ENCODE data around the gene SIRT2.
"Not testable (repeated sequence)": the region's sequence is repeated elsewhere in the genome, so short reads cannot be mapped to it uniquely, and the experiment has no call there.

SIRT2 gene

GRCh38 chr19:38842439-38843174 lies 56.8 kb downstream of the SIRT2 start:
- DNase-seq = peak; percentile 25

- DNase-seq = no peak
Observed at GRCh38 chr19:38841787-38842438, 57.5 kb downstream of the SIRT2 start.

- no peak for DNase-seq
Observed at GRCh38 chr19:38841180-38841766, 58.1 kb downstream of the SIRT2 start.

- no peak for DNase-seq
Observed at GRCh38 chr19:38840583-38840968, 58.8 kb downstream of the SIRT2 start.

DNA sequence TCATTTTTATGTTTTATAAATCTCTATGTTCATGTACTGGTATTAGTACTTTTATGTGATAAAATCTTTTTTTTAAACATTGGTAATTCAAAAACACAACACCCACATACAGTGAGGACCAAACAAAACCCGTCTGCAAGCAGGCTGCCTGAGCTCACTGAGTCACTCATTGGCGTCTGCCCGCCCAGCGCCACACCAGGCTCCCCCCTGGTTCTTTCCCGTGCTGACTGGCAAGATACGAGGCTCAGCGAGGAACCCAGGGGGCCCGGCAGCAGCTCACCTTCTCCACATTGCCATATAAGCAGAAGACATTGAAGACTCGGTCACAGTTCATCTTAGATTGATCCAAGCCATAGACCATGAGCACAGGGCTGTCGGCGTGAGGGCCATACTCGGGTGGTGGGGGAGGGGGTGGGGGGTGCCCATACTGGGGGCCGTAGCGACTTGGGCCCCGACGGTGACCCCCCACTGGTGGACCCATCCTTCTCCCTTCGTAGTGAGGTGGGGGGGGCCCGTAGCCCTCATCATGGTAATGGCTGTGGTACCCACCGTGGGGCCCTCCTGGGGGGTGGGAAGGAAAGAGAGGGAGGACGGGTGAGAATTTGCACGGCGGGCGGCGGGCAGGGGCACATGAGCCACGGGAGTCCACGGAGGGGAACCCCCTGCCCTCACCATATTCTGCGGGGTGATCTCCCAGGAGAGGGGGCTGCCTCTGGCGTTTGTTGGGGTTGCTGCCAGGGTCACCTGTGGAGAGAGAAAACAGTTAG lies 59.4 kb downstream of the SIRT2 start:
- no peak for DNase-seq

DNA sequence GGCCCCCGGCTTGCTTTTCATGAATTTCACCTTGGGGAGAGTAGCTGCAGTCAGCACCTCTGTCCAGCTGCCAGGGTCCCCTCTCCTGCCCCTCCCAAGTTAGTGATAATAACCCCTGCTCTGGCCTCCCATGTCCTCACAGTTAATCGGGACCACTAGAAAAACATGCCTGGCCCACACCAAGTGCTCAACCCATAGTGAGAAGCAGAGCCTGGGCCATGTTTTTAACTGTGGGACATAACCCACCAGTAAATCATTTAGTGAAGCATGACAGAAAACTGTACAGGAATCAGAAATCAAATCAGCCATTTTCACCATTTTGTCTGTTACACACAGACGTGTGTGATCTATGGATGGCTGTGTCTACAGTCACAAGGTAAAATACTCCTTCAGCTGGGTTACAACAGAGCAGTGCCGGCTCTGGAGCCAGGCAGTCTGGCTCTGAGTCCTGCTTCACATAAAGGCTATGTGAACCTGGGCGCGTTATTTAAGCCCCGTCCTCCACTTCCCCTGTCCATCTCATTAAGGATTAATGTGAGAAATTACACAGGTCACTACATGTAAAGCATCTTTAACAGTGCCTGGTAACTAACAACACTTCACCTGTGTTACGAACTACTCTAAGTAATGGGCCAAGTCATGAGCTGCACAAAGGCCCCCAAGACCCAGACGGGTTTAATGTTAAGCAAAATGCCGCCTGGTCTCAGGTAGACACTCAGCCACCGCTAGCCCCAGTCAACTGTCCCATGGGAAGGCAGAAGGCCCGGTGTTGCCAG lies 60.2 kb downstream of the SIRT2 start:
- DNase-seq = no peak

- DNase-seq = peak; percentile 55
Observed at GRCh38 chr19:38838208-38838985, 61.0 kb downstream of the SIRT2 start.

GRCh38 chr19:38837656-38838121 lies 61.7 kb downstream of the SIRT2 start:
- no peak for DNase-seq

- no peak for DNase-seq
Observed at GRCh38 chr19:38836983-38837626, 62.3 kb downstream of the SIRT2 start.

DNA sequence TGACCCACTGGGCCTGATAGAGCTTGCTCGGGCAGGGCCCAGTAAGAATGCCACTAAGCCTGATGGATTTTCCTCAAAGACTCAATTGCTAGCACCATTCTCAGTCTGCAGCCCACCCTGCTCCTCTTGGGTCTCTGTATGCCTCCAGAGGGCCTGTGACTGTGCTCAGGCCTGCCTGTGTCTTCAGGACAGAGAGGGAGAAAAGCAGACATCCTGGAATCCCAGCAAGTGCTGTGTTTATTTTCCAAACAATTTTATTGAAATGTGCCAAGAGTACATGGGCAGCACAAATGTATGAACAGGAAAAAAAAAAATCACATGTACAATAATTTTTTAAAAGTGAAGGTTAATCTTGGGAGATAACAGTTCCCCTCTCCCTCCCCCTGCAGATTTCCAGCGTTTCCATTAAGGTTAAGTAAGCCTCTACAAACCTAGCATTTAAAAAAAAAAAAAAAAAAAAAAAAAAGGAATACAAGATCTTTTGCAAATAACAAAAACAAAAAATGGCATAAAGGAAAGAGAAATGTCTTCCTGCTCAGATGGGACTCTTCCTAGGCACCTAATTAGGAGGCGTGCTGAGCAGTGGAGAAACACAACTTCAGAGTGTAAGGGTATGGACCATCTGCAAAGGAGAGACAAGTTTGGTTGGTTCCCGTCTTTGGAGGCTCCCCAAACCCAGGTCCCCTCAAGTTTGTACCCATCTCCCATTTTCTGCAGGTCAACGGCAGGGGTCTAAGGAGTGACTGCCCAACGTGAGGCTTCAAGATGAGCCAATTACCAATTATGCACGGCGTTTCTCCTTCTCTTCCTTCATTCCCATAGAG lies 63.0 kb downstream of the SIRT2 start:
- no peak for DNase-seq

GRCh38 chr19:38834590-38834989 lies 64.8 kb downstream of the SIRT2 start:
- DNase-seq = no peak

DNA sequence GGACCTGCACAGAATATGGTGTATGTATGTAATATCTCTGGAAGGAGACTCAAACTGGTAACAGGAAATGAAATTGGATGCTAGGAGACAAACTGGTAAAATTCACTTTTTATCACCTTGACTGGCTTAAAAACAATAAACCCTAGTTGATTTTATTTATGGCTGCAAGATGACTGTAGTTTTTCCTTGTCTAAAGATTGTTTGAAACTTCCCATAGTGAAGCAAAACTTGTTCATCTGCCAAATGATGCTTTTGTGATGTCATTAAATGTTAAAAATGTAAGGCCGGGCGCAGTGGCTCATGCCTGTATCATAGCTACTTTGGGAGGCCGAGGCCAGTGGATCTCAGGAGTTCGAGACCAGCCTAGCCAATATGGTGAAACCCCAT lies 65.3 kb downstream of the SIRT2 start:
- no peak for DNase-seq

- no peak for DNase-seq
Observed at GRCh38 chr19:38833092-38833425, 66.4 kb downstream of the SIRT2 start.

- DNase-seq = peak; percentile 28
Observed at GRCh38 chr19:38831142-38831605, 68.2 kb downstream of the SIRT2 start.

DNA sequence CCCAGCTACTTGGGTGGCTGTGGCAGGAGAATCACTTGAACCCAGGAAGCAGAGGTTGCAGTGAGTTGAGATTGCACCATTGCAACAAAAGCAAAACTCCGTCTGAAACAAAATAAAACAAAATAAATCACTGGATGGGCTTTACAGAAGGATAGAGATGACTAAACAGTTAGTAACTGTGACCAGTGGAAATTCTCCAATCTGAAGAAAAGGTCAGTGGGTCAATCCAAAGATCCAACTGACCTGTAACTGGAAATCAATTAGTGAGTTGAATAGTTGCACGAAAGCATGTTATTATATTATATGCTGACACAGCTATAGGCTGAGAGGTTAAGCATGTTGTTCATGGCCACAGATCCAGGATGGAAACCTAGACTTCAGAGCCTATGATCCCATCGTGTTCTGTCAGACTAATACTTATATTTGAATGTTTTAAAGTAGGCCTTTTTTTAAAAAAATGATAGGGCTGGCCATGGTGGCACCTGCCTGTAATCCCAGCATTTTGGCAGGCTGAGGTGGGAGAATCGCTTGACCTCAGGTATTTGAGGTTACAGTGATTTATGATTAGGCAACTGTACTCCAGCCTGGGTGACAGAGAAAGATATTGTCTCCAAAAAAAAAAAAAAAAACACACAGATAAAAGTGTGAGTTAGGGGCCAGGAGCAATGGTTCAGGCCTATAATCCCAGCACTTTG lies 69.2 kb downstream of the SIRT2 start:
- no peak for DNase-seq

GRCh38 chr19:38829203-38829602 lies 70.2 kb downstream of the SIRT2 start:
- not testable (repeated sequence) for DNase-seq
